Measurements from ENCODE around the gene GNPTG.
A peak's percentile ranks its signal among the peaks of the same experiment; 100 is the strongest.

The GNPTG gene

DNA sequence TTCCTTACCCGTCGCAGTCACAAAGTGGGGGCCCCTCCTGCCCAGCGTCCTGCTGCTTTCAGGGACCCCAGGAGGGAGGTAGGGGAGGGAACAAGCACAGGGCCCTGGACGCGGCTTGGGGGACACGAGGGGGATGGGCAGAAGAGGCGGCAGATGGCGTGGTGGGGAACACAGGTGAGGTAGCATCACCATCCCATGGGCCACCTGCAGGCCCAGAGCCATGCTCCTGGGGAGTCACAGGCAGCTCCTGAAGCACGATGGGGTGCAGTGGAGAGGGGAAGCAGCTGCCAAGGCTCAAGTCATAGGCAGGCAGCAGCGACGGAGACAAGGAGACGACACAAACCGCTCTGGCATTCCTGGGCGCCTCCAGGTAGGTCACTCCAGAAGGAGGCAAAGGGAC, 52.0 kb downstream of the GNPTG start:
- TF ChIP-seq, protein P1, sequence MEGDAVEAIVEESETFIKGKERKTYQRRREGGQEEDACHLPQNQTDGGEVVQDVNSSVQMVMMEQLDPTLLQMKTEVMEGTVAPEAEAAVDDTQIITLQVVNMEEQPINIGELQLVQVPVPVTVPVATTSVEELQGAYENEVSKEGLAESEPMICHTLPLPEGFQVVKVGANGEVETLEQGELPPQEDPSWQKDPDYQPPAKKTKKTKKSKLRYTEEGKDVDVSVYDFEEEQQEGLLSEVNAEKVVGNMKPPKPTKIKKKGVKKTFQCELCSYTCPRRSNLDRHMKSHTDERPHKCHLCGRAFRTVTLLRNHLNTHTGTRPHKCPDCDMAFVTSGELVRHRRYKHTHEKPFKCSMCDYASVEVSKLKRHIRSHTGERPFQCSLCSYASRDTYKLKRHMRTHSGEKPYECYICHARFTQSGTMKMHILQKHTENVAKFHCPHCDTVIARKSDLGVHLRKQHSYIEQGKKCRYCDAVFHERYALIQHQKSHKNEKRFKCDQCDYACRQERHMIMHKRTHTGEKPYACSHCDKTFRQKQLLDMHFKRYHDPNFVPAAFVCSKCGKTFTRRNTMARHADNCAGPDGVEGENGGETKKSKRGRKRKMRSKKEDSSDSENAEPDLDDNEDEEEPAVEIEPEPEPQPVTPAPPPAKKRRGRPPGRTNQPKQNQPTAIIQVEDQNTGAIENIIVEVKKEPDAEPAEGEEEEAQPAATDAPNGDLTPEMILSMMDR (IDR thresholded peaks at IDR 0.05; ENCODE audit: low read depth, low read length): no peak
- no peak for DNase-seq (ENCODE audit: extremely low read depth, low read depth)

DNA sequence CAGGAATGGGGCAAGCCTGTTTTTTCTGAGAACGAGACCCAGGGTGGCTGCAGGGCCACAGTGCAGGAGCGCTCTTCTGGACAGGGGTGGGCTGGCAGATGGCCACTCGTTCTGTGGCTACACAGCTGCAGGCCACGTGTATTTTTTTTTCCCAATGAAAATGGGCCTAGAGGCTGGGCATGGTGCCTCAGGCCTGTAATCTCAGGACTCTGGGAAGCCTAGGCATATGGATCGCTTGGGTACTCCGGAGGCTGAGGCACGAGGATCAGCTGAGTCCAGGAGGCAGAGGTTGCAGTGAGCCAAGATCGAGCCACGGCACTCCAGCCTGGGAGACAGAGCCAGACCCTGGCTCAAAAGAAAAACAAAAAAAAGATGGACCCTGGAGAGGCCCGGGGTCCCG, 56.0 kb downstream of the GNPTG start:
- DNase-seq (ENCODE audit: extremely low read depth, low read depth): peak; percentile 19

DNA sequence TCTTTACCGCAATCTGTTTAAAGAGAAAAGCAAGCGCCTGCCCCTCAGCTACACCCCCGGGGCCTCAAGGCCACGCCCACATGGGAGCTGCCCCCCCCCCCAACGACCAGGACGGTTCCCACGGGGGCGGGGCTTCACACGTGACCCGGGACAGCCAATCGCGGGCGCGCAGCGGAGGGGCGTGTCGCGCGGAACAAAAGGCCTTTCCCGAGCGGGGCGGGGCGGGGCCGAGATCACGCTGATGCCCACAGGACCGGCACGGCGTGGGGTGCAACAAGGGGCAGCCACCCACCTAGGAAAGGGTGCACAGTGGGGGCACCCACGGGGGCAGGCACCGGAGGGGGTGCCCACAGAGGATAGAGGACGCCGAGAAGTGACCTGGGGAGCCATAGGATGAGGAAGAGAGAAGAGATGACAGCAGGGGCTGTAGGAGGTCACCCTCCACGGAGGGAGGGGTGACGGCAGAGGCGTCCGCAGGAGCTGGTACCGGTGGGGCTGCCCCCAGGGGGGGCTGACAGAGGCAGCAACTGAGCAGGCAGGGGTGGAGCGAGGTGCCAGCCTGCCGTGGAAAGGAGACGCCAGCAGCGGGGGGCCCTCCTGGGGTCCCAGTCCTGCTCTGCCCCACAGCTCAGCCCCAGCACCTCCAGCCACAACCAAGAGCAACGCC, 56.6 kb downstream of the GNPTG start:
- TF ChIP-seq, protein P1 (IDR thresholded peaks at IDR 0.05; ENCODE audit: low read depth, low read length): no peak
- DNase-seq (ENCODE audit: extremely low read depth, low read depth): peak; percentile 62

More for the DNA sequence above, 56.0 kb downstream of the GNPTG start:
- TF ChIP-seq, protein P1 (IDR thresholded peaks at IDR 0.05; ENCODE audit: low read depth, low read length): no peak

DNA sequence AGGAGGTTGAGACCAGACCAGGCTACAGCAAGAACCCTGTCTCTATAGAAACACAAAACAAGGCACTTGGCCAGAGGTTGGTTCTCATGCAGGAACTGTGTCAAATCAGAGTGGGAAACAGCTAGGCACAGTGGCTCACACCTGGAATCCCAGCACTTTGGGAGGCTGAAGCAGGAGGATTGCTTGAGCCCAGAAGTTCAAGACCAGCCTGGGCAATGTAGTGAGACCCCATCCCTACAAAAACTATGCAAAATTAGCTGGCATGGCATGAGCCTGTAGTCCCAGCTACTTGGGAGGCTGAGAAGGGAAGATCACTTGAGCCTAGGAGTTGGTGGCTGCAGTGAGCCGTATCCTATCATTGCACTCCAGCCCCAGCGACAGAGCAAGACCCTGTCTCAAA, 61.1 kb downstream of the GNPTG start:
- TF ChIP-seq, protein P1 (IDR thresholded peaks at IDR 0.05; ENCODE audit: low read depth, low read length): no peak

More for the DNA sequence above, 61.1 kb downstream of the GNPTG start:
- no peak for DNase-seq (ENCODE audit: extremely low read depth, low read depth)

Data from AG09319 (cell line).